HepG2 (cell line): ENCODE measurements around the gene SNRNP25.

Experiments used
- DPF2 ChIP-seq: sonication (generic); formaldehyde crosslinking; IDR thresholded peaks from 2 replicates; pipeline ENCODE4 v1.4.0; 2020; ENCODE audit warnings: mild to moderate bottlenecking, low read depth, missing genetic modification reagents, borderline replicate concordance
- EP300 ChIP-seq, 3 experiments: sonication (generic) in 1 of 3; formaldehyde crosslinking in 1 of 3; IDR thresholded peaks; 2 replicates each; pipeline versions ENCODE4 v1.5.1 to v1.6.1; 2011 to 2020; ENCODE audit warnings: low read depth in 2 of 3, low read length in 2 of 3, borderline replicate concordance in 1 of 3, improper control_type of control experiment in 1 of 3, mild to moderate bottlenecking in 1 of 3, missing genetic modification reagents in 1 of 3, moderate library complexity in 1 of 3
- GATA4 ChIP-seq: sonication (generic); IDR thresholded peaks from 2 replicates; pipeline ENCODE4 v1.6.1; 2016; ENCODE audit warnings: antibody characterized with exemption, low read depth, borderline replicate concordance
- GPN1 ChIP-seq: sonication (generic); formaldehyde crosslinking; IDR thresholded peaks from 2 replicates; pipeline ENCODE4 v1.5.1; 2020; ENCODE audit warnings: missing genetic modification reagents, borderline replicate concordance
- JUN ChIP-seq: sonication (generic); formaldehyde crosslinking; IDR thresholded peaks from 2 replicates; pipeline ENCODE4 v1.4.0; 2020; ENCODE audit warnings: mild to moderate bottlenecking, missing genetic modification reagents
- KLF16 ChIP-seq, 2 experiments: sonication (generic) in 1 of 2; formaldehyde crosslinking in 1 of 2; IDR thresholded peaks; 2 replicates each; pipeline versions ENCODE4 v1.6.1 to v1.8.0; 2016 to 2023; ENCODE audit warnings: missing genetic modification reagents in 2 of 2, missing compliant biosample characterization in 1 of 2
- KLF6 ChIP-seq: IDR thresholded peaks from 2 replicates; pipeline ENCODE4 v1.8.0; 2016; ENCODE audit warnings: missing biosample characterization, missing genetic modification reagents
- POLR2A ChIP-seq, 2 experiments: IDR thresholded peaks; 2 replicates each; pipeline ENCODE4 v1.6.1; 2011; ENCODE audit warnings: low read depth in 2 of 2, low read length in 2 of 2, mild to moderate bottlenecking in 1 of 2, moderate library complexity in 1 of 2; ENCODE audit not compliant: insufficient read depth in 1 of 2
- RFX5 ChIP-seq: IDR thresholded peaks from 2 replicates; pipeline ENCODE4 v1.6.1; 2011; ENCODE audit warnings: low read depth, low read length, improper control_type of control experiment
- TGIF2 ChIP-seq: IDR thresholded peaks from 2 replicates; pipeline ENCODE4 v1.6.1; 2016; ENCODE audit warnings: control low read depth, missing compliant biosample characterization
- ZBTB20 ChIP-seq: sonication (generic); formaldehyde crosslinking; IDR thresholded peaks from 2 replicates; pipeline ENCODE4 v1.8.1; 2023; ENCODE audit warnings: missing genetic modification reagents, low read depth, mild to moderate bottlenecking, borderline replicate concordance

- no peak for TF ChIP-seq JUN
- TF ChIP-seq KLF6 (CRISPR knock-in tag), result no peak
- TF ChIP-seq POLR2A (IDR thresholded peaks at IDR 0.05; ENCODE audit: insufficient read depth in 1 of 2, low read depth in 2 of 2, low read length in 2 of 2), result no peak
- TF ChIP-seq RFX5, result no peak
- no peak for TF ChIP-seq DPF2 (CRISPR knock-in tag)
- TF ChIP-seq ZBTB20 (CRISPR knock-in tag), result no peak
- TF ChIP-seq TGIF2, result no peak
- TF ChIP-seq KLF16 (CRISPR knock-in tag; IDR thresholded peaks at IDR 0.05), result no peak
- no peak for TF ChIP-seq GPN1 (CRISPR knock-in tag)
- no peak for TF ChIP-seq GATA4
- no peak for TF ChIP-seq EP300 (IDR thresholded peaks at IDR 0.05; ENCODE audit: low read depth in 2 of 2, low read length in 2 of 2)
- no peak for TF ChIP-seq EP300 (CRISPR knock-in tag; IDR thresholded peaks at IDR 0.05; ENCODE audit: borderline replicate concordance)
Measured at GRCh38 chr16:34648-34987, 19.0 kb upstream of the SNRNP25 start.
